Natural killer cell (primary cell): ENCODE measurements around the gene CATSPERB. TPM values are rescaled to one million over a fixed set of nuclear protein-coding genes. Genes with fewer than 3 reads are reported as not detected.

ENCODE experiments used
- ATAC-seq, 3 donors: fragments of 150-1000 bp in 2 of 3; fragments of 200-7000 bp in 1 of 3; cut with Tn5 transposase; 1 replicate in 1 of 3; 2 replicates in 2 of 3; pipeline ENCODE4 v1.10.0; 2021; ENCODE audit warnings: mild to moderate bottlenecking in 2 of 3, moderate library complexity in 2 of 3
- DNase-seq, 2 donors: peaks; one replicate each; pipeline versions ENCODE4 v3.0.0 to v3.0.0-alpha.2; 2013 to 2021; ENCODE audit warnings: mixed read lengths in 1 of 2
- H3K27ac ChIP-seq: one replicate; pipeline ENCODE4 v1.5.1; 2013; ENCODE audit warnings: mild to moderate bottlenecking, low read length
- H3K27me3 ChIP-seq: one replicate; pipeline ENCODE4 v1.6.1; 2013; ENCODE audit warnings: low read length; ENCODE audit not compliant: control insufficient read depth, insufficient read depth
- H3K36me3 ChIP-seq: one replicate; pipeline ENCODE4 v1.6.1; 2013; ENCODE audit warnings: low read length; ENCODE audit not compliant: control insufficient read depth, insufficient read depth
- H3K4me1 ChIP-seq: one replicate; pipeline ENCODE4 v1.6.1; 2013; ENCODE audit warnings: low read length; ENCODE audit not compliant: control insufficient read depth, insufficient read depth
- H3K4me3 ChIP-seq: one replicate; pipeline ENCODE4 v1.5.1; 2013; ENCODE audit warnings: low read length
- H3K9me3 ChIP-seq: one replicate; pipeline ENCODE4 v1.6.1; 2013; ENCODE audit warnings: low read length; ENCODE audit not compliant: control insufficient read depth, insufficient read depth
- H3K27ac Mint-ChIP-seq, 2 donors: one replicate each; pipeline ENCODE4 v1.8.0; 2022; ENCODE audit warnings: mild to moderate bottlenecking in 2 of 2, mixed read lengths in 2 of 2, moderate library complexity in 1 of 2
- H3K27me3 Mint-ChIP-seq, 2 donors: one replicate each; pipeline ENCODE4 v1.8.0; 2022; ENCODE audit warnings: low read depth in 2 of 2, mixed read lengths in 2 of 2
- H3K36me3 Mint-ChIP-seq: one replicate; pipeline ENCODE4 v1.8.0; 2022; ENCODE audit warnings: mixed read lengths
- H3K4me1 Mint-ChIP-seq, 2 donors: one replicate each; pipeline ENCODE4 v1.8.0; 2022; ENCODE audit warnings: mixed read lengths in 2 of 2
- H3K4me3 Mint-ChIP-seq: one replicate; pipeline ENCODE4 v1.8.0; 2022; ENCODE audit warnings: mild to moderate bottlenecking, moderate library complexity, mixed read lengths
- H3K9me3 Mint-ChIP-seq, 2 donors: one replicate each; pipeline ENCODE4 v1.8.0; 2022; ENCODE audit warnings: mixed read lengths in 2 of 2
- WGBS: methylation state at CpG from one replicate; pipeline ENCODE4 v1.1.7; 2013; ENCODE audit warnings: missing lambda C conversion rate; ENCODE audit not compliant: insufficient coverage; 5-methylcytosine and 5-hydroxymethylcytosine counted together
- intact Hi-C: fragments of 100-400 bp; cut with micrococcal nuclease; formaldehyde crosslinking; loops from one replicate; pipeline ENCODE4 v1.14.2; 2022
- total RNA-seq, 4 donors: library from RNA; stranded (reverse); fragments of 120-200 nt in 1 of 4; gene quantifications; one replicate each; pipeline versions ENCODE4 v1.2.3 to v1.2.4, GENCODE V29; 2013 to 2022
- TF ChIP-seq, protein P1 (sequence below): fragments of 200-600 bp; IDR thresholded peaks from one replicate; pipeline ENCODE4 v1.8.0; 2022; ENCODE audit warnings: antibody characterized with exemption

CATSPERB gene
- total RNA-seq, 3 donors from 2014 or later (not counting 1 experiment from before 2014, with no cell fraction given): 3.1 to 5.8 (median 4.2) TPM

DNA sequence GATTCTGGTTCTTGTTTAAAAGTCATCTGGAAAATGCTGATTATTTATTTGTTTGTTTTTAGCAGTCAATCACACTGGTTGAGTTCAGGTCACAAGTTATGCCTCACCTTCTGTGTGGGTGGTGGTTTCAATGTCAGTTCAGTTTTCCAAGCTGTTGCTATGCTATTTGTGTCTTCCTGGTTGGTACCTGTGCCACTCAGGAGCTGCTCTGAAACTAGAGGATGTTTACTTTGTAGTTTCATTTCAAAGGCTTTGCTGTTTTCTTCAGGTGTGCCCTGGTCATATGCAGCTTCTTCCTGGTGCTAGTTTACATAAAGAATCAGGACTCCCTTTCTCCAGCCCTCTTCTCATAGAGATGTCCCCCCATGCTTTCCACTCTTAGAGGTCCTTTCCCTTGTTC lies 146.0 kb downstream of the CATSPERB start:
- Histone ChIP-seq H3K4me1 (no peaks in the 10 kb centered on the region), H3K27me3 (no peaks in the 10 kb centered on the region), H3K4me3 (no peak overlapping the region), H3K9me3 (no peaks in the 10 kb centered on the region), H3K27ac (no peak overlapping the region), H3K36me3 (no peaks in the 10 kb centered on the region)
- intact Hi-C loops: no loop called here
- ATAC-seq: no peak
- Mint-ChIP-seq H3K36me3 (peaks cover 19% of the 10 kb centered on the region), H3K27me3 (peaks cover 11 to 37% of the 10 kb centered on the region in 2 donors), H3K4me3 (no peak overlapping the region), H3K9me3 (peaks cover 2 to 3% of the 10 kb centered on the region in 2 donors), H3K4me1 (no peaks in the 10 kb centered on the region), H3K27ac (no peak overlapping the region)
- TF ChIP-seq, protein P1, sequence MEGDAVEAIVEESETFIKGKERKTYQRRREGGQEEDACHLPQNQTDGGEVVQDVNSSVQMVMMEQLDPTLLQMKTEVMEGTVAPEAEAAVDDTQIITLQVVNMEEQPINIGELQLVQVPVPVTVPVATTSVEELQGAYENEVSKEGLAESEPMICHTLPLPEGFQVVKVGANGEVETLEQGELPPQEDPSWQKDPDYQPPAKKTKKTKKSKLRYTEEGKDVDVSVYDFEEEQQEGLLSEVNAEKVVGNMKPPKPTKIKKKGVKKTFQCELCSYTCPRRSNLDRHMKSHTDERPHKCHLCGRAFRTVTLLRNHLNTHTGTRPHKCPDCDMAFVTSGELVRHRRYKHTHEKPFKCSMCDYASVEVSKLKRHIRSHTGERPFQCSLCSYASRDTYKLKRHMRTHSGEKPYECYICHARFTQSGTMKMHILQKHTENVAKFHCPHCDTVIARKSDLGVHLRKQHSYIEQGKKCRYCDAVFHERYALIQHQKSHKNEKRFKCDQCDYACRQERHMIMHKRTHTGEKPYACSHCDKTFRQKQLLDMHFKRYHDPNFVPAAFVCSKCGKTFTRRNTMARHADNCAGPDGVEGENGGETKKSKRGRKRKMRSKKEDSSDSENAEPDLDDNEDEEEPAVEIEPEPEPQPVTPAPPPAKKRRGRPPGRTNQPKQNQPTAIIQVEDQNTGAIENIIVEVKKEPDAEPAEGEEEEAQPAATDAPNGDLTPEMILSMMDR: no peak
- no peak for DNase-seq

- Mint-ChIP-seq H3K4me3 (no peak overlapping the region), H3K4me1 (no peaks in the 10 kb centered on the region), H3K27me3 (peaks cover 11 to 40% of the 10 kb centered on the region in 2 donors), H3K9me3 (peaks cover 2 to 3% of the 10 kb centered on the region in 2 donors), H3K36me3 (peaks cover 19% of the 10 kb centered on the region), H3K27ac (no peak overlapping the region)
- no peaks in the 10 kb centered on the region for H3K9me3 ChIP-seq
- no peak overlapping the region for H3K4me3 ChIP-seq
- intact Hi-C loops: no loop called here
- no peaks in the 10 kb centered on the region for H3K27me3 ChIP-seq
- WGBS: 88% methylated on average over 3 of the region's 3 CpGs
- H3K36me3 ChIP-seq: no peaks in the 10 kb centered on the region
- no peaks in the 10 kb centered on the region for H3K4me1 ChIP-seq
- TF ChIP-seq, protein P1: no peak
- no peak for DNase-seq
- no peak overlapping the region for H3K27ac ChIP-seq
- no peak for ATAC-seq
Observed at GRCh38 chr14:91582761-91583160, 149.1 kb downstream of the CATSPERB start.

DNA sequence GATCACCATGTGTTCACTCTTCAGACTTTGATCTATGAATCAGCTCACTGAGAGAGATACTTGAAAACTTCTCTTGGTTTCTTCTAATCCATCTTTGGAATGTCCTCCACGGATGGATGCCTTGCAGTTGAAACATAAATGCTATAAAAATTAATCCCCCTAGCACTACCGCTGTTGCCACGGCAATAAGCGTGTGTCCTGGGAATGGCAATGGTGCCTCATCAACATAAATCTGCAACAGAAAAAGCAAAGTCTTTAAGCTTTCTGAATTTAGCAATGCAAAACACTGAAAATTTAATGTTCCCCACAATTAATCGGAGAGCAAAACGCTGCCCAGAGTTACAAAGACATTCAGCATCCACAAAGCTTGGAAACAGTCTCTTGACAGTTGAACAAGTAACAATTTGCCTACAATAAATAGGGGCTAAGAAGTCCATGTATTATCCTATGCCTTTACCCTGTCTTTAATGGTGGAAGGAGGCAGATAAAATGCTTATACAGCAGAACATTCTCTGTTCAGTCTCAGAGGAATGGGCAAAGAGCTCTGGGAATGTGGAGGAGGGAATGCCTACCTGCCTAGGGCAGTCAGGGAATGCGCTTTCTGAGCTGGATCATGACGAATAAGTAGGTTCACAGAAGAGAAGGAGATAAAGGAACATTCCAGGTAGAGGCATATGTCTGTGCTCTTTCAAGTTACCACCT lies 150.9 kb downstream of the CATSPERB start:
- H3K4me3 Mint-ChIP-seq: no peak overlapping the region

More for the DNA sequence above, 150.9 kb downstream of the CATSPERB start:
- intact Hi-C loops: no loop called here
- no peak overlapping the region for H3K4me3 ChIP-seq
- no peaks in the 10 kb centered on the region for H3K4me1 Mint-ChIP-seq
- ATAC-seq (no peak), DNase-seq (no peak)
- no peak overlapping the region for H3K27ac Mint-ChIP-seq
- peaks cover 2 to 3% of the 10 kb centered on the region in 2 donors for H3K9me3 Mint-ChIP-seq
- H3K36me3 Mint-ChIP-seq: peaks cover 12% of the 10 kb centered on the region
- TF ChIP-seq, protein P1: no peak
- H3K27ac ChIP-seq: no peak overlapping the region
- H3K36me3 ChIP-seq: no peaks in the 10 kb centered on the region
- WGBS: 68% methylated on average over 8 of the region's 8 CpGs
- H3K9me3 ChIP-seq: no peaks in the 10 kb centered on the region
- no peaks in the 10 kb centered on the region for H3K27me3 ChIP-seq
- H3K4me1 ChIP-seq: no peaks in the 10 kb centered on the region
- H3K27me3 Mint-ChIP-seq: peaks cover 11 to 43% of the 10 kb centered on the region in 2 donors
